Activated CD8-positive, alpha-beta memory T cell treated with anti-CD3 and anti-CD28 coated beads, Interleukin-2, amount 50 U/mL, for 24 hours (primary cell): ENCODE data around the gene COMP.

Experiments used
- DNase-seq: peaks from one replicate; pipeline ENCODE4 v3.0.0-alpha.2; 2020; ENCODE audit errors: extremely low read depth

COMP gene

GRCh38 chr19:18769989-18770528, 21.0 kb downstream of the COMP start:
- no peak for DNase-seq

DNA sequence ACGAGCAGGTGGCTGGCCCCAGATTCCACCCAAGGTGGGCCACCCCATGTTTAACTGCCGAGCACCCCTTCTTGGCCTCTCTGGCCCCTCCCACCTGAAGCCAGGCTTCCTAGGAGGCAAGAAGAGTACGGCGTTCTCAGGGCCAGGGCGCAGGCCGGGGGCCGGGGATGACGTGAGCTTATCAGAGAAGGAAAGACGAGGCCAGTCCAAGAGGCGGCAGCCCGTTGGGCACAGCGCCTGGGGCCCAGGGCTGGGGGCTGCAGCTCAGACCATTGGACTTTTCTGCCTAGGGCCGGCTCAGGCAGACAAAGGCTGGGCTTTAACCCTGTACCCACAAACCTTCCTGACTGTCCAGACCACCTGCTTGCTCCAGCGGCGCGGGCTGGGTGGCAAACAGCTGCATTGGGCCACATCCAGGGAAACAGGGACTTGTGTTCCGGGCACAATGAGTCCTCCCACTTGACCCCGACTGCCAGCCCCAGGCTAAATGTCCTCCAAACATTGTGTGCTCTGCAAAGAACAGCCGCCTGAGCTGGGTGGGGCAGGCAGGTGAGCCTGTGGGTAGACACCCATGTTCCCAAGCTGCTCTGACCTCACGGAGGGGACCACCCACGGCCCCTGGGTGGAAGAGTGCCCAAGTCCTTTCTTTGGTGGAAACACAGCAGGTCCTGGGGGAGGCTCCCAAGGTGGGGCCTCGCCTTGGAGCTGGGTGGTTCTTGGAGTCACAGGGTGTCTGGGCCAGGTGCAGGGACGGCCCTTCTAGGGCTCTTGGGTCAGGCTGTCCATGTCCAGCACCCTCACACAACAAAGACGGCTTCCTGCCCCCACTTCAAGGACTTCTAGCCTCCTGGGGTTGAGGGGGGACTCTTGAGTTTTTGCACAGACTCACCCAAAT, 21.9 kb downstream of the COMP start:
- DNase-seq, result no peak

DNA sequence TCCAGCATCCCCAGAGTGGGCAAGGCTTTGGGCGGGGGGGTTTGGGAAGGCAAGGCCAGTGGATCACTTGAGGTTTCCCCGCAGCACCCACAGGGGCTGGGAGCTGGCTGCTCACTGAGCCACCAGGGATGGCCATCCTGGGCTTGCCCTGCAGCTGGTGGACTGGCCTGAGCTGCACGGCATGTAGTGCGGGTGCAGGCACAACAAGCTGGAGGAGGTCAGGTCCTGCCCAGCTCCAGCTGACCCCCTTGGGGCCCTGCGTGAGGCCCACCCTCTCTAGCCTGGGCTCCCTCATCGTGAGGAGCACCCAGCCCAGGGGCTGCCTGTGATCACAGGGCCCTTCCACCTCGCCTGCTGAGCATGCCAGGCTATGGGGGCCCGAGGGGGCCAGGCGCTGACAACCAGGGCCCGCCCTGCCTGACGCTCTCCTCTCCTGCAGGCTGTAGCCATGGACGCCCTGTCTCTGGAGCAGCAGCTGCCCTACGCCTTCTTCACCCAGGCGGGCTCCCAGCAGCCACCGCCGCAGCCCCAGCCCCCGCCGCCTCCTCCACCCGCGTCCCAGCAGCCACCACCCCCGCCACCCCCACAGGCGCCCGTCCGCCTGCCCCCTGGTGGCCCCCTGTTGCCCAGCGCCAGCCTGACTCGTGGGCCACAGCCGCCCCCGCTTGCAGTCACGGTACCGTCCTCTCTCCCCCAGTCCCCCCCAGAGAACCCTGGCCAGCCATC, 22.9 kb downstream of the COMP start:
- no peak for DNase-seq

GRCh38 chr19:18765224-18765623, 25.9 kb downstream of the COMP start:
- no peak for DNase-seq

- no peak for DNase-seq
Measured at GRCh38 chr19:18764591-18765051, 26.5 kb downstream of the COMP start.

DNA sequence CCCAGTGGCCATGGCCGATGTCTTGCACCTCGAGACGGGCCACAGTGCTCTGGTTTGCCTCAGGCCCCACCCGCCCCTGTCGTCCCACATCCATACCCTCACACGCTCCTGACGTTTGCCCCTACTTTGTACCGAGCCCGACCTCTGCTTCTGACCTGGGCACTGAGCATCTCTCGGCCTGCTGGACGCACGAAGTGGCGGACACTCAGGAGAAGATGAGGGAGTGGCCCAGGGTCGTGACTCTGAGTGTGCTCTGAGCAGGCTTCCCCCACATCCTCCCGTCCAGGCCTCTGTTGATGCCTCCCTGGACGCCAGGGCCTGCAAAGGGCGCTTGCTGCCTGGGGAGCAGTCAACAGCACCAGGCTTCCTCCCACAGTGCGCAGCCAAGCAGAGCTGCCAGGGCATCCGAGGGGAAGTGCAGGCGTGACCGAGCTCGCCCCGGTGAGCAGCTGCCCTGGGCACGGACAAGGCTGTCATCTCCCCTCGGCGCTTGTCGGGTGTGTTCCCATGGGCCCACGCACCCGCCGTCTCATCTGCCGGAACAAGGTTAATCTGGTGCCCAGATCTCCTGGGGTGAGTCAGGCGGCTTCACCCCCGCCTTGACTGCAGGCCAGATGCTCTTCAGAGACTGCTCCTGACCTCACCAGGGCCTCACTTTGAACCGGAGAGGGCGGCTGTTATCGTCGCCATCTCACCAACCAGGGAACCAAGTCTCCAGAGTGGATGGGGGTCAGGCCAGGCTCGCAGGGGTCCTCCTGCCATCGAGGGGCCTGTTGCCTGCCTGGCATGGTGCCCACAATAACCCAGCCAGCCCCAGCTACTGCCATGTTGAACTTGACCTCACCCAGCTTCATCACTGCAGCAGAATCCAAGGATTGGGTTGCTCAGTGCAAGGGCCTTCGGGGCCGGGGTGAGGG, 27.2 kb downstream of the COMP start:
- no peak for DNase-seq

DNA sequence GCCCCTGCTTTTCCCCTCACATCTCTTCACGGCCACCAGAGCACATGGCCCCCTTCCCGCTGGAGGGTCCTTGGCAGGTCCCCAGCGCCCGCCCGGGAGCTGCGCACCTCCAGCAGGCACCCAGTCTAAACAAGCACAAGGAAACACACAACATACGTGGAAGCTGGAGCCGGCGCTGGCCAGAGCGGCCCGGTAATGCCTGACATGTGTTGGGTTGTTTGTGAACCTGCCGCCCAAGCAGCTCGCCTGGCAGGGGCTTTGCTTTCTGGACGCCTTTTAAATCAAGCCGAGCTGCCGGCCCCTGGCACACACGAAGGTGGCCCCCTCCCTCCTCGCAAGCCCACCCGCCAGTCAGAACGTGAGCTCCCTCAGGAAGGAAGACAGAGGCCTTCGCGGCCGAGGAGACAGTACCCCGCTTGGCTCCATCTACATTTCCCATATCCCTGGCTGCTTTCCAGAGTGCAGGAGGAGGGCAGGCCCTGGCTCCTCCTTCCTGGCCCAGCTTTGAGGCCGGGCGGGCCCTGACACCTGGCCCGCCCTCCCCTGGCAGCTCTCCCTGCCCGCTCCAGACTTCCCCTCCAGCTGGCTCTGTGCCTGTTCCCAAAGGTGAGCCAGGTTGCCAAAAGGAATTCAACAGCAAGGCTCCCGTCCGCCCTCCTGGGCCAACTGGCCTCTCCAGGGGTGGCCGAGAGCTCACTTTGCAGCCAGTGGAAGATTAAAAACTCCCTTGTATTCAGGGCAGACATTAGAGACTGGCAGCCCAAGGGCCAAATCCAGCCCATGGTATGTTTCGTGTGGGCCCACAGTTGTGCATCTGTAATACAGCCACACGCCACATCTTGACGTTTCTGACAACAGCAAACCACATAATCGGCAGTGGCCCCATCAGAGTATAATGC, 28.7 kb downstream of the COMP start:
- DNase-seq, result no peak

GRCh38 chr19:18761531-18762110, 29.5 kb downstream of the COMP start:
- no peak for DNase-seq

GRCh38 chr19:18760440-18761383, 30.4 kb downstream of the COMP start:
- DNase-seq, result no peak

GRCh38 chr19:18759995-18760426, 31.1 kb downstream of the COMP start:
- DNase-seq, result no peak

- DNase-seq, result no peak
Measured at GRCh38 chr19:18759304-18759994, 31.7 kb downstream of the COMP start.

GRCh38 chr19:18756896-18757295, 34.2 kb downstream of the COMP start:
- no peak for DNase-seq

DNA sequence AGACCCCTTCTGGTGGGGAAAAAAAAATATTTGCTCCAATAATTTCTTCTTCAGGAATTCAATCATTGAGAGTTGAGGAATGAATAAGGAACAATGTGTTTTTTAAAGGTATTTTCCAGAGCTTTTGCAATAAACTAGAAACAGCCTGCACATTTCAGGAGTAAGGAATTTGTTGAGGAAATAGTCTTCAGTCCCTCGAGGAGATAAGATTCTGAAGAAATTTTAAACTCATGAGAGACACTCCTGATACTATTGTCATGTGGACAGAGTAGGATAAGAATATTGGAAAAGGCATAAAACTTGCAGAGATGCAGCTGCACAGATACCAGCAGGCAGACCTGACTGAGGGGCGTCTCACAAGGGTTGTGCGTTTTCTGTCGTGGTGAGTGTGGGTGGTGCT, 36.6 kb downstream of the COMP start:
- no peak for DNase-seq

GRCh38 chr19:18751571-18751970, 39.5 kb downstream of the COMP start:
- no peak for DNase-seq

DNA sequence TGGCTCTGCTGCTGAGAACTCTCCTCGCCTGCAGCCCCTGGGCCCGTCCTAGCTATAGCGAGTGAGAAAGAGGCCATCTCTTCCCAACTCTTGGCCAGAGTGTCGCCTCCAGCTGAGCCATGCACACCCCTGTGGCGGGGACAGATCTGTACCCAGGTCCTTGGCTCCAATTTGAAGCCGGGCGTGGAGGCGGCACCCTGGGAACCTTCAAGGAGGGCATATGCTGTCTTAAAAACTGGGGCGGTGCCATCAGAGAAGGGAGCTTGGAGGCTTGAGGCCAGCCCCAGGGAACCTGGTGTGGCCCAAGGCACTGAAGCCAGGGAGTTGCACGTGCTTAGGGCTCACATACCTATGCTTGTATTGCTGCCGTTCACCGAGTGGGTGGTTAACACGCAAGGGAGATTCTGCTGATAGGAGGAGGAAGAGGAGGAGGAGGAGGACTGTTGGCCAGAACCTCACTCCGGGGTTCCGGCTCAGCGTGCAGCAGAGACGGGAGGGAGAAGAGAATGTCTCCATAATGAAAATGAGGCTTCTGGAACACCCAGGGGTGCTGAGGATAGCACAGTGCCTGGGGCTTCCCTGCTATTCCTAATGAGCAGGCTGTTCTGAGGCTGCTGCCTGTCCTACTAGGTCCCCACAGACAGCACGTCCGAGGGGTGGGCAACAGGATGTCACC, 40.7 kb downstream of the COMP start:
- no peak for DNase-seq

- DNase-seq, result no peak
Measured at GRCh38 chr19:18749362-18750231, 41.5 kb downstream of the COMP start.
